GM23338 (cell line): ENCODE results near the gene HHIPL1. TPM values are rescaled to one million over a fixed set of nuclear protein-coding genes. Genes with fewer than 3 reads are reported as not detected.

Experiments used
- ATAC-seq: fragments of 200-7000 bp; cut with Tn5 transposase; 3 replicates; pipeline ENCODE4 v1.9.1; 2020
- DNase-seq: peaks from one replicate; pipeline ENCODE4 v3.0.0-alpha.2; 2015; ENCODE audit warnings: low spot score
- H2AFZ ChIP-seq: fragments of 200-600 bp; sonication (generic); 2 replicates; pipeline ENCODE4 v1.8.0; 2016; ENCODE audit warnings: antibody characterized with exemption, mild to moderate bottlenecking, moderate library complexity
- H3F3A ChIP-seq: fragments of 200-600 bp; sonication (generic); replicated peaks from 2 replicates; pipeline ENCODE4 v1.8.0; 2017; ENCODE audit warnings: antibody characterized with exemption, mixed run types, low read depth
- H3K27ac ChIP-seq: fragments of 200-600 bp; sonication (generic); 2 replicates; pipeline ENCODE4 v1.6.1; 2016; ENCODE audit warnings: low read depth
- H3K27me3 ChIP-seq: fragments of 200-600 bp; sonication (generic); 2 replicates; pipeline ENCODE4 v1.8.0; 2016; ENCODE audit warnings: mild to moderate bottlenecking, mixed run types, moderate library complexity; ENCODE audit not compliant: insufficient read depth
- H3K36me3 ChIP-seq: fragments of 200-600 bp; sonication (generic); 2 replicates; pipeline ENCODE4 v1.8.0; 2016; ENCODE audit warnings: mild to moderate bottlenecking; ENCODE audit not compliant: insufficient read depth
- H3K4me1 ChIP-seq: fragments of 200-600 bp; sonication (generic); 2 replicates; pipeline ENCODE4 v1.8.0; 2016; ENCODE audit warnings: mild to moderate bottlenecking, moderate library complexity; ENCODE audit not compliant: insufficient read depth
- H3K4me2 ChIP-seq: fragments of 200-600 bp; sonication (generic); 2 replicates; pipeline ENCODE4 v1.7.1; 2017; ENCODE audit warnings: mixed run types
- H3K4me3 ChIP-seq: fragments of 200-600 bp; sonication (generic); 2 replicates; pipeline ENCODE4 v1.6.1; 2016; ENCODE audit warnings: mixed run types
- H3K79me2 ChIP-seq: fragments of 200-600 bp; sonication (generic); replicated peaks from 2 replicates; pipeline ENCODE4 v1.8.0; 2017; ENCODE audit warnings: mild to moderate bottlenecking; ENCODE audit not compliant: insufficient read depth
- H3K9me2 ChIP-seq: fragments of 200-600 bp; sonication (generic); 2 replicates; pipeline ENCODE4 v1.8.0; 2017; ENCODE audit not compliant: insufficient read depth
- H4K20me1 ChIP-seq: fragments of 200-600 bp; sonication (generic); replicated peaks from 2 replicates; pipeline ENCODE4 v1.8.0; 2017; ENCODE audit warnings: mild to moderate bottlenecking; ENCODE audit not compliant: insufficient read depth
- H3K27ac Mint-ChIP-seq: 2 replicates; pipeline ENCODE4 v1.8.0; 2020; ENCODE audit warnings: inconsistent platforms, mild to moderate bottlenecking, moderate library complexity, mixed read lengths
- H3K27me3 Mint-ChIP-seq: 3 replicates; pipeline ENCODE4 v1.8.0; 2022; ENCODE audit warnings: low read depth, mild to moderate bottlenecking, moderate library complexity, mixed read lengths, inconsistent platforms; ENCODE audit not compliant: insufficient read depth, poor library complexity
- H3K36me3 Mint-ChIP-seq: 3 replicates; pipeline ENCODE4 v1.8.0; 2021; ENCODE audit warnings: low read depth, mild to moderate bottlenecking, inconsistent platforms, moderate library complexity, mixed read lengths
- H3K4me1 Mint-ChIP-seq: 3 replicates; pipeline ENCODE4 v1.8.0; 2020; ENCODE audit warnings: mild to moderate bottlenecking, inconsistent platforms, mixed read lengths
- H3K4me3 Mint-ChIP-seq: 3 replicates; pipeline ENCODE4 v1.8.0; 2021; ENCODE audit warnings: moderate library complexity, mild to moderate bottlenecking, inconsistent platforms, mixed read lengths
- H3K9me3 Mint-ChIP-seq: 3 replicates; pipeline ENCODE4 v1.8.0; 2020; ENCODE audit warnings: moderate library complexity, mild to moderate bottlenecking, inconsistent platforms, mixed read lengths
- CTCF ChIP-seq, 2 experiments: fragments of 200-600 bp in 1 of 2; sonication (generic) in 1 of 2; conservative IDR thresholded peaks; 2 replicates each; pipeline versions ENCODE4 v1.5.1 to v1.6.1; 2016 to 2017; ENCODE audit warnings: antibody characterized with exemption in 2 of 2, low read depth in 2 of 2, mild to moderate bottlenecking in 2 of 2, moderate library complexity in 1 of 2
- POLR2AphosphoS5 ChIP-seq: IDR thresholded peaks from 2 replicates; pipeline ENCODE4 v1.6.1; 2016; ENCODE audit warnings: antibody characterized with exemption, low read depth
- ZNF114 ChIP-seq: fragments of 250-450 bp; sonication (Bioruptor Pico); IDR thresholded peaks from 2 replicates; pipeline ENCODE4 v1.5.0; 2020; ENCODE audit warnings: mild to moderate bottlenecking, moderate library complexity
- ZNF462 ChIP-seq: fragments of 250-450 bp; sonication (Bioruptor Pico); IDR thresholded peaks from 2 replicates; pipeline ENCODE4 v1.5.0; 2020; ENCODE audit warnings: mild to moderate bottlenecking, moderate library complexity
- polyA plus RNA-seq: library from polyadenylated mRNA; unstranded; fragments of >200 nt; fragmentation: Nextera tagmentation; extraction: Ambion mirVana; gene quantifications from 2 replicates; pipeline ENCODE4 v1.2.1, GENCODE V29; 2016
- total RNA-seq: library from RNA; depleted of rRNA; stranded (reverse); fragments of >200 nt; shearing (Covaris generic); gene quantifications from 2 replicates; pipeline ENCODE4 v1.2.3, GENCODE V29; 2014
- TF ChIP-seq, protein P1 (sequence below): IDR thresholded peaks from one replicate; pipeline ENCODE4 v1.6.1; 2018; ENCODE audit warnings: antibody characterized with exemption; ENCODE audit not compliant: unreplicated experiment

HHIPL1 gene
- total and polyA plus RNA-seq, 2 experiments from 2014 or later: 1.9 to 2.0 TPM

- H2AFZ ChIP-seq: no peak overlapping the region
- no peak overlapping the region for H3K4me3 Mint-ChIP-seq
- ATAC-seq: no peak
- DNase-seq: no peak
- peaks cover 14% of the 10 kb centered on the region for H3K9me3 Mint-ChIP-seq
- H3K27ac Mint-ChIP-seq: no peak overlapping the region
- TF ChIP-seq ZNF114 (CRISPR knock-in tag) (no peak), POLR2AphosphoS5 (no peak), CTCF (conservative IDR thresholded peaks at IDR 0.05; ENCODE audit: low read depth in 2 of 2) (no peak), ZNF462 (CRISPR knock-in tag) (no peak)
- TF ChIP-seq, protein P1, sequence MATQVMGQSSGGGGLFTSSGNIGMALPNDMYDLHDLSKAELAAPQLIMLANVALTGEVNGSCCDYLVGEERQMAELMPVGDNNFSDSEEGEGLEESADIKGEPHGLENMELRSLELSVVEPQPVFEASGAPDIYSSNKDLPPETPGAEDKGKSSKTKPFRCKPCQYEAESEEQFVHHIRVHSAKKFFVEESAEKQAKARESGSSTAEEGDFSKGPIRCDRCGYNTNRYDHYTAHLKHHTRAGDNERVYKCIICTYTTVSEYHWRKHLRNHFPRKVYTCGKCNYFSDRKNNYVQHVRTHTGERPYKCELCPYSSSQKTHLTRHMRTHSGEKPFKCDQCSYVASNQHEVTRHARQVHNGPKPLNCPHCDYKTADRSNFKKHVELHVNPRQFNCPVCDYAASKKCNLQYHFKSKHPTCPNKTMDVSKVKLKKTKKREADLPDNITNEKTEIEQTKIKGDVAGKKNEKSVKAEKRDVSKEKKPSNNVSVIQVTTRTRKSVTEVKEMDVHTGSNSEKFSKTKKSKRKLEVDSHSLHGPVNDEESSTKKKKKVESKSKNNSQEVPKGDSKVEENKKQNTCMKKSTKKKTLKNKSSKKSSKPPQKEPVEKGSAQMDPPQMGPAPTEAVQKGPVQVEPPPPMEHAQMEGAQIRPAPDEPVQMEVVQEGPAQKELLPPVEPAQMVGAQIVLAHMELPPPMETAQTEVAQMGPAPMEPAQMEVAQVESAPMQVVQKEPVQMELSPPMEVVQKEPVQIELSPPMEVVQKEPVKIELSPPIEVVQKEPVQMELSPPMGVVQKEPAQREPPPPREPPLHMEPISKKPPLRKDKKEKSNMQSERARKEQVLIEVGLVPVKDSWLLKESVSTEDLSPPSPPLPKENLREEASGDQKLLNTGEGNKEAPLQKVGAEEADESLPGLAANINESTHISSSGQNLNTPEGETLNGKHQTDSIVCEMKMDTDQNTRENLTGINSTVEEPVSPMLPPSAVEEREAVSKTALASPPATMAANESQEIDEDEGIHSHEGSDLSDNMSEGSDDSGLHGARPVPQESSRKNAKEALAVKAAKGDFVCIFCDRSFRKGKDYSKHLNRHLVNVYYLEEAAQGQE: no peak
- H3K9me2 ChIP-seq: no peaks in the 10 kb centered on the region
- H3K27me3 Mint-ChIP-seq: peaks cover 6% of the 10 kb centered on the region
- no peaks in the 10 kb centered on the region for H3K36me3 ChIP-seq
- H3K4me2 ChIP-seq: no peak overlapping the region
- no peaks in the 10 kb centered on the region for H4K20me1 ChIP-seq
- H3K4me1 Mint-ChIP-seq: no peaks in the 10 kb centered on the region
- no peak overlapping the region for H3K27ac ChIP-seq
- H3F3A ChIP-seq: no peaks in the 10 kb centered on the region
- no peak overlapping the region for H3K4me3 ChIP-seq
- peaks cover 13% of the 10 kb centered on the region for H3K36me3 Mint-ChIP-seq
- H3K4me1 ChIP-seq: no peaks in the 10 kb centered on the region
- H3K27me3 ChIP-seq: no peaks in the 10 kb centered on the region
- H3K79me2 ChIP-seq: no peaks in the 10 kb centered on the region
These were observed 54.3 kb downstream of the HHIPL1 start for GRCh38 chr14:99699085-99699760.
